Loucy (cell line): ENCODE measurements around the gene SP3.
A peak's percentile ranks its signal among the peaks of the same experiment; 100 is the strongest.

ENCODE experiments used
- H2AFZ ChIP-seq: fragments of 200-600 bp; sonication (generic); 2 replicates; pipeline ENCODE4 v1.6.0; 2016; ENCODE audit warnings: antibody characterized with exemption, mild to moderate bottlenecking, low read length, moderate library complexity
- H3F3A ChIP-seq: fragments of 200-600 bp; 2 replicates; pipeline ENCODE4 v1.6.0; 2016; ENCODE audit warnings: antibody characterized with exemption, low read depth, mild to moderate bottlenecking
- H3K27me3 ChIP-seq: fragments of 200-600 bp; sonication (generic); 2 replicates; pipeline ENCODE4 v1.6.1; 2014; ENCODE audit warnings: low read length, mild to moderate bottlenecking; ENCODE audit not compliant: insufficient read depth, poor library complexity, severe bottlenecking
- H3K36me3 ChIP-seq: fragments of 200-600 bp; sonication (generic); 2 replicates; pipeline ENCODE4 v1.6.1; 2016; ENCODE audit warnings: low read length; ENCODE audit not compliant: insufficient read depth
- H3K4me1 ChIP-seq: fragments of 200-600 bp; sonication (generic); 2 replicates; pipeline ENCODE4 v1.5.1; 2014; ENCODE audit warnings: low read length, mild to moderate bottlenecking; ENCODE audit not compliant: insufficient read depth, poor library complexity, severe bottlenecking
- H3K4me2 ChIP-seq: fragments of 200-600 bp; sonication (generic); 2 replicates; pipeline ENCODE4 v1.6.0; 2014; ENCODE audit warnings: antibody characterized with exemption, low read length, low read depth, mild to moderate bottlenecking; ENCODE audit not compliant: poor library complexity, severe bottlenecking
- H3K4me3 ChIP-seq: fragments of 200-600 bp; sonication (generic); 2 replicates; pipeline ENCODE4 v1.5.1; 2014; ENCODE audit warnings: low read length, mild to moderate bottlenecking, mixed read lengths; ENCODE audit not compliant: poor library complexity, severe bottlenecking
- H3K79me2 ChIP-seq: fragments of 200-600 bp; sonication (generic); 2 replicates; pipeline ENCODE4 v1.6.1; 2014; ENCODE audit warnings: low read length; ENCODE audit not compliant: insufficient read depth
- H3K9ac ChIP-seq: fragments of 200-600 bp; sonication (generic); 2 replicates; pipeline ENCODE4 v1.6.0; 2014; ENCODE audit warnings: mild to moderate bottlenecking, low read depth, low read length, moderate library complexity; ENCODE audit not compliant: poor library complexity, severe bottlenecking
- H3K9me2 ChIP-seq: fragments of 200-600 bp; sonication (generic); replicated peaks from 2 replicates; pipeline ENCODE4 v1.6.1; 2016; ENCODE audit warnings: low read depth, low read length, mixed read lengths
- H3K9me3 ChIP-seq: fragments of 200-600 bp; sonication (generic); 2 replicates; pipeline ENCODE4 v1.6.1; 2014; ENCODE audit warnings: mild to moderate bottlenecking, antibody characterized with exemption, low read length, low read depth; ENCODE audit not compliant: insufficient read depth
- H4K20me1 ChIP-seq: fragments of 200-600 bp; sonication (generic); 2 replicates; pipeline ENCODE4 v1.6.0; 2014; ENCODE audit warnings: antibody characterized with exemption, low read length, mild to moderate bottlenecking; ENCODE audit not compliant: insufficient read depth, poor library complexity, severe bottlenecking
- EZH2phosphoT487 ChIP-seq: fragments of 200-600 bp; IDR thresholded peaks from 2 replicates; pipeline ENCODE4 v1.6.1; 2018; ENCODE audit warnings: antibody characterized with exemption, mild to moderate bottlenecking, moderate library complexity, borderline replicate concordance
- TF ChIP-seq, protein P1 (sequence below): fragments of 200-600 bp; sonication (generic); conservative IDR thresholded peaks from 2 replicates; pipeline ENCODE4 v1.5.1; 2014; ENCODE audit warnings: mild to moderate bottlenecking, antibody characterized with exemption, low read length

Gene SP3

DNA sequence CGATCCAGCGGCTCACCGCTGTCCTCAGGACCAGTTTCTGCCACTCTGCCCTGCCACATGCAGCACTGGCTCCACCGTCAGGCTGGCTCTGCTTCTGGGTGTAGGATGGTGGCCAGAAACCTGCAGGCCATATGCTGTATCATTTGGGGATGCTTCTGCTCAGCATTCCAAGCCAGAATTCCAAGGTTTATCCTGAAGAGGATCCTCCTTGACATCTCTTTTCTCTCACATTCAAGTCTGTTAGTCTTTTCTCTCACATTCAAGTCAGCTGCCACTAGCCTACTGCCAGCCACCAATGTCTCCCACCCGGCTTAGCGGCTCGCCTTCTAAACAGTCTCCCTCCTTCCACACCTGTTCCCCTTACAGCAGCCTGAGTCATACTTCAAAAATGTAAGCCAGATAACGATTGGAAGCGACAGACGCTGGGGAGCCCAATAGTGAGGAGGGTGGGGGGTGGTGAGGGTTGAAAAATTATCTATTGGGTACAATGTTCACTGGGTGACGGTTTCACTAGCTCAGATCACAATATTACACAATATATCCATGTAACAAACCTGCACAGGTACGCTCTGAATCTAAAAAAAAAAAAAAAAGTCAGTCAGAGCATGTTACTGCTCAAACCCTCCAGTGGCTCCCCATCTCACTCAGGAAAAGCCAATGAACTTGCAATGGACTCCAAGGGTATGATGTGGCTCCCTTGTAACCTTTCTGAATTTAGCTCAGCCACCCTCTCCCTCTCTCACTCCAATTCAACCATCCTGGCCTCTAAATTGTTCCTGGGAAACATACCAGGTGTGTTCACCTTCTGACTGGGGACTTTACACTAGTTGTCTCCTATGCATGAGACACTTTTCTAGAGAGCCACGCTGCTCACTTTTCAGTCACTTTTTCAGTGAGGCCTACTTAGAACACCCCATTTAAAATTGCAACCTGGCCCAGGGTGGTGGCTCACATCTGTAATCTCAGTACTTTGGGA, 38.8 kb upstream of the SP3 start:
- no peak overlapping the region for H2AFZ ChIP-seq
- no peaks in the 10 kb centered on the region for H3K9me2 ChIP-seq
- no peak overlapping the region for H3K4me2 ChIP-seq
- H3F3A ChIP-seq: no peaks in the 10 kb centered on the region
- H3K27me3 ChIP-seq: no peaks in the 10 kb centered on the region
- TF ChIP-seq, protein P1, sequence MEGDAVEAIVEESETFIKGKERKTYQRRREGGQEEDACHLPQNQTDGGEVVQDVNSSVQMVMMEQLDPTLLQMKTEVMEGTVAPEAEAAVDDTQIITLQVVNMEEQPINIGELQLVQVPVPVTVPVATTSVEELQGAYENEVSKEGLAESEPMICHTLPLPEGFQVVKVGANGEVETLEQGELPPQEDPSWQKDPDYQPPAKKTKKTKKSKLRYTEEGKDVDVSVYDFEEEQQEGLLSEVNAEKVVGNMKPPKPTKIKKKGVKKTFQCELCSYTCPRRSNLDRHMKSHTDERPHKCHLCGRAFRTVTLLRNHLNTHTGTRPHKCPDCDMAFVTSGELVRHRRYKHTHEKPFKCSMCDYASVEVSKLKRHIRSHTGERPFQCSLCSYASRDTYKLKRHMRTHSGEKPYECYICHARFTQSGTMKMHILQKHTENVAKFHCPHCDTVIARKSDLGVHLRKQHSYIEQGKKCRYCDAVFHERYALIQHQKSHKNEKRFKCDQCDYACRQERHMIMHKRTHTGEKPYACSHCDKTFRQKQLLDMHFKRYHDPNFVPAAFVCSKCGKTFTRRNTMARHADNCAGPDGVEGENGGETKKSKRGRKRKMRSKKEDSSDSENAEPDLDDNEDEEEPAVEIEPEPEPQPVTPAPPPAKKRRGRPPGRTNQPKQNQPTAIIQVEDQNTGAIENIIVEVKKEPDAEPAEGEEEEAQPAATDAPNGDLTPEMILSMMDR: peak; percentile 27; the same call in 1 of the 2 replicates
- no peak for TF ChIP-seq EZH2phosphoT487
- no peak overlapping the region for H3K4me3 ChIP-seq
- no peaks in the 10 kb centered on the region for H3K4me1 ChIP-seq
- no peaks in the 10 kb centered on the region for H3K36me3 ChIP-seq
- H3K9me3 ChIP-seq: no peaks in the 10 kb centered on the region
- H4K20me1 ChIP-seq: no peaks in the 10 kb centered on the region
- H3K79me2 ChIP-seq: no peaks in the 10 kb centered on the region
- no peak overlapping the region for H3K9ac ChIP-seq

DNA sequence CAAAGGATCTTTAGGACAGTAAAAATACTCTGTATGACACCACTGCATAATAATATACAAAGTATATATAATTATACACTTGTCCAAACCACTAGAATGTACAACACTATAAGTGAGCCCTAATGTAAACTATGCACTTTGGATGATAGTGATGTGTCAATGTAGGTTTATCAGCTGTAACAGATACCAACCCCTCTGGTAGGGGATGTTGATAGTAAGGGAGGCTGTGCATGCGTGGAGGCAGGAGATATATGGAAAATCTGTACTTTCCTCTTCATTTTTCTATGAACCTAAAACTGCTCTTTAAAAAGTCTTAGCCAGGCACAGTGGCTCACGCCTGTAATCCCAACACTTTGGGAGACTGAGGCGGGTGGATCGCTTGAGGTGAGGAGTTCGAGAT, 37.5 kb upstream of the SP3 start:
- TF ChIP-seq EZH2phosphoT487: no peak
- TF ChIP-seq, protein P1: no peak
- H3F3A ChIP-seq: no peaks in the 10 kb centered on the region
- H3K79me2 ChIP-seq: no peaks in the 10 kb centered on the region
- no peak overlapping the region for H3K4me3 ChIP-seq
- no peak overlapping the region for H3K9ac ChIP-seq
- no peaks in the 10 kb centered on the region for H3K27me3 ChIP-seq
- no peak overlapping the region for H2AFZ ChIP-seq
- no peaks in the 10 kb centered on the region for H3K36me3 ChIP-seq
- no peaks in the 10 kb centered on the region for H3K9me2 ChIP-seq
- H4K20me1 ChIP-seq: no peaks in the 10 kb centered on the region
- H3K4me1 ChIP-seq: no peaks in the 10 kb centered on the region
- H3K9me3 ChIP-seq: no peaks in the 10 kb centered on the region
- no peak overlapping the region for H3K4me2 ChIP-seq

DNA sequence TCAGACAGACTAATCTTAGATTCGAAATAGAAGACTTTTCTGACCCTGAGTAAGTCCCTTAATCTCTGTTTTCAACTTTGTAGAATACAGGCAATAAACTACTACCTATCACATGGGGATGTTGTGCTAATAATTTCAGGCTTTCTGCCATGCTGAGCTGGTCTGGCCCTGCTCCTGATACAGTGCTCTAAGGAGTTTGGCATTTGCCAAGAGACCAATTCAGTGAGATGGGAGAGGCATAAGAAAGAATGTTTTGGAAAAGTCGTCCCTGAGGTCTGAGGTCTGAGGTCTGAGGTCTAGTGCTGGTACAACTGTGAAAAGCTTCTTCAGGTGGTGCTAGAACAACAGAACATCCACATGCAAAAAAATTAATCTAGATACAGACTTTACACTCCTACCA, 35.9 kb upstream of the SP3 start:
- Histone ChIP-seq H3K27me3 (no peaks in the 10 kb centered on the region), H2AFZ (no peak overlapping the region), H3K4me3 (no peak overlapping the region), H3K4me1 (no peaks in the 10 kb centered on the region), H3K4me2 (no peak overlapping the region), H4K20me1 (no peaks in the 10 kb centered on the region), H3K36me3 (no peaks in the 10 kb centered on the region), H3F3A (no peaks in the 10 kb centered on the region), H3K9ac (no peak overlapping the region), H3K79me2 (no peaks in the 10 kb centered on the region), H3K9me3 (no peaks in the 10 kb centered on the region), H3K9me2 (no peaks in the 10 kb centered on the region)
- TF ChIP-seq, protein P1: no peak
